GM23338 (cell line): ENCODE measurements around the gene ZNF142. TPM values are rescaled to one million over a fixed set of nuclear protein-coding genes. Genes with fewer than 3 reads are reported as not detected.

Experiments used
- ATAC-seq: fragments of 200-7000 bp; cut with Tn5 transposase; 3 replicates; pipeline ENCODE4 v1.9.1; 2020
- DNase-seq: peaks from one replicate; pipeline ENCODE4 v3.0.0-alpha.2; 2015; ENCODE audit warnings: low spot score
- H2AFZ ChIP-seq: fragments of 200-600 bp; sonication (generic); 2 replicates; pipeline ENCODE4 v1.8.0; 2016; ENCODE audit warnings: antibody characterized with exemption, mild to moderate bottlenecking, moderate library complexity
- H3F3A ChIP-seq: fragments of 200-600 bp; sonication (generic); replicated peaks from 2 replicates; pipeline ENCODE4 v1.8.0; 2017; ENCODE audit warnings: antibody characterized with exemption, mixed run types, low read depth
- H3K27ac ChIP-seq: fragments of 200-600 bp; sonication (generic); 2 replicates; pipeline ENCODE4 v1.6.1; 2016; ENCODE audit warnings: low read depth
- H3K27me3 ChIP-seq: fragments of 200-600 bp; sonication (generic); 2 replicates; pipeline ENCODE4 v1.8.0; 2016; ENCODE audit warnings: mild to moderate bottlenecking, mixed run types, moderate library complexity; ENCODE audit not compliant: insufficient read depth
- H3K36me3 ChIP-seq: fragments of 200-600 bp; sonication (generic); 2 replicates; pipeline ENCODE4 v1.8.0; 2016; ENCODE audit warnings: mild to moderate bottlenecking; ENCODE audit not compliant: insufficient read depth
- H3K4me1 ChIP-seq: fragments of 200-600 bp; sonication (generic); 2 replicates; pipeline ENCODE4 v1.8.0; 2016; ENCODE audit warnings: mild to moderate bottlenecking, moderate library complexity; ENCODE audit not compliant: insufficient read depth
- H3K4me2 ChIP-seq: fragments of 200-600 bp; sonication (generic); 2 replicates; pipeline ENCODE4 v1.7.1; 2017; ENCODE audit warnings: mixed run types
- H3K4me3 ChIP-seq: fragments of 200-600 bp; sonication (generic); 2 replicates; pipeline ENCODE4 v1.6.1; 2016; ENCODE audit warnings: mixed run types
- H3K79me2 ChIP-seq: fragments of 200-600 bp; sonication (generic); replicated peaks from 2 replicates; pipeline ENCODE4 v1.8.0; 2017; ENCODE audit warnings: mild to moderate bottlenecking; ENCODE audit not compliant: insufficient read depth
- H3K9me2 ChIP-seq: fragments of 200-600 bp; sonication (generic); 2 replicates; pipeline ENCODE4 v1.8.0; 2017; ENCODE audit not compliant: insufficient read depth
- H4K20me1 ChIP-seq: fragments of 200-600 bp; sonication (generic); replicated peaks from 2 replicates; pipeline ENCODE4 v1.8.0; 2017; ENCODE audit warnings: mild to moderate bottlenecking; ENCODE audit not compliant: insufficient read depth
- H3K27ac Mint-ChIP-seq: 2 replicates; pipeline ENCODE4 v1.8.0; 2020; ENCODE audit warnings: inconsistent platforms, mild to moderate bottlenecking, moderate library complexity, mixed read lengths
- H3K27me3 Mint-ChIP-seq: 3 replicates; pipeline ENCODE4 v1.8.0; 2022; ENCODE audit warnings: low read depth, mild to moderate bottlenecking, moderate library complexity, mixed read lengths, inconsistent platforms; ENCODE audit not compliant: insufficient read depth, poor library complexity
- H3K36me3 Mint-ChIP-seq: 3 replicates; pipeline ENCODE4 v1.8.0; 2021; ENCODE audit warnings: low read depth, mild to moderate bottlenecking, inconsistent platforms, moderate library complexity, mixed read lengths
- H3K4me1 Mint-ChIP-seq: 3 replicates; pipeline ENCODE4 v1.8.0; 2020; ENCODE audit warnings: mild to moderate bottlenecking, inconsistent platforms, mixed read lengths
- H3K4me3 Mint-ChIP-seq: 3 replicates; pipeline ENCODE4 v1.8.0; 2021; ENCODE audit warnings: moderate library complexity, mild to moderate bottlenecking, inconsistent platforms, mixed read lengths
- H3K9me3 Mint-ChIP-seq: 3 replicates; pipeline ENCODE4 v1.8.0; 2020; ENCODE audit warnings: moderate library complexity, mild to moderate bottlenecking, inconsistent platforms, mixed read lengths
- CREB1 ChIP-seq: fragments of 250-450 bp; sonication (Bioruptor Pico); IDR thresholded peaks from 2 replicates; pipeline ENCODE4 v1.5.0; 2020; ENCODE audit warnings: low read depth, mild to moderate bottlenecking, moderate library complexity
- CTCF ChIP-seq, 2 experiments: fragments of 200-600 bp in 1 of 2; sonication (generic) in 1 of 2; conservative IDR thresholded peaks; 2 replicates each; pipeline versions ENCODE4 v1.5.1 to v1.6.1; 2016 to 2017; ENCODE audit warnings: antibody characterized with exemption in 2 of 2, low read depth in 2 of 2, mild to moderate bottlenecking in 2 of 2, moderate library complexity in 1 of 2
- ETS1 ChIP-seq: IDR thresholded peaks from 2 replicates; pipeline ENCODE4 v1.6.1; 2016; ENCODE audit warnings: antibody characterized with exemption
- EZH2 ChIP-seq: fragments of 200-600 bp; sonication (generic); IDR thresholded peaks from one replicate; pipeline ENCODE4 v1.8.0; 2017; ENCODE audit warnings: antibody characterized with exemption, mild to moderate bottlenecking, low read depth; ENCODE audit not compliant: unreplicated experiment
- EZH2phosphoT487 ChIP-seq: fragments of 200-600 bp; sonication (generic); IDR thresholded peaks from one replicate; pipeline ENCODE4 v1.8.1; 2018; ENCODE audit warnings: antibody characterized with exemption; ENCODE audit not compliant: unreplicated experiment
- JUNB ChIP-seq: IDR thresholded peaks from one replicate; pipeline ENCODE4 v1.6.1; 2016; ENCODE audit warnings: antibody characterized with exemption; ENCODE audit not compliant: unreplicated experiment
- NANOG ChIP-seq: IDR thresholded peaks from 2 replicates; pipeline ENCODE4 v1.6.1; 2016; ENCODE audit warnings: antibody characterized with exemption, borderline replicate concordance
- POLR2AphosphoS5 ChIP-seq: IDR thresholded peaks from 2 replicates; pipeline ENCODE4 v1.6.1; 2016; ENCODE audit warnings: antibody characterized with exemption, low read depth
- STAT1 ChIP-seq: IDR thresholded peaks from one replicate; pipeline ENCODE4 v1.6.1; 2016; ENCODE audit warnings: antibody characterized with exemption; ENCODE audit not compliant: unreplicated experiment
- ZNF114 ChIP-seq: fragments of 250-450 bp; sonication (Bioruptor Pico); IDR thresholded peaks from 2 replicates; pipeline ENCODE4 v1.5.0; 2020; ENCODE audit warnings: mild to moderate bottlenecking, moderate library complexity
- ZNF331 ChIP-seq: fragments of 250-450 bp; sonication (Bioruptor Pico); IDR thresholded peaks from 2 replicates; pipeline ENCODE4 v1.5.0; 2020; ENCODE audit warnings: low read depth, mild to moderate bottlenecking, moderate library complexity
- ZNF462 ChIP-seq: fragments of 250-450 bp; sonication (Bioruptor Pico); IDR thresholded peaks from 2 replicates; pipeline ENCODE4 v1.5.0; 2020; ENCODE audit warnings: mild to moderate bottlenecking, moderate library complexity
- polyA plus RNA-seq: library from polyadenylated mRNA; unstranded; fragments of >200 nt; fragmentation: Nextera tagmentation; extraction: Ambion mirVana; gene quantifications from 2 replicates; pipeline ENCODE4 v1.2.1, GENCODE V29; 2016
- total RNA-seq: library from RNA; depleted of rRNA; stranded (reverse); fragments of >200 nt; shearing (Covaris generic); gene quantifications from 2 replicates; pipeline ENCODE4 v1.2.3, GENCODE V29; 2014

ZNF142 gene
- total and polyA plus RNA-seq, 2 experiments from 2014 or later = 14.9 to 32.8 TPM

GRCh38 chr2:218662827-218663226, 3.4 kb upstream of the ZNF142 start:
- Histone ChIP-seq H3F3A (0 out of 2 replicates have a peak, but pooled peaks cover 8% of the 10 kb centered on the region), H3K9me2 (no peaks in the 10 kb centered on the region), H3K4me1 (peaks cover 5% of the 10 kb centered on the region), H2AFZ (no peak overlapping the region), H3K36me3 (peaks cover 26% of the 10 kb centered on the region), H3K4me3 (no peak overlapping the region), H3K4me2 (no peak overlapping the region), H3K27ac (no peak overlapping the region), H3K27me3 (no peaks in the 10 kb centered on the region), H3K79me2 (peaks cover 6% of the 10 kb centered on the region), H4K20me1 (peaks cover 16% of the 10 kb centered on the region)
- H3K4me1 Mint-ChIP-seq = peaks cover 6% of the 10 kb centered on the region
- TF ChIP-seq EZH2 = no peak
- no peak for TF ChIP-seq STAT1
- TF ChIP-seq NANOG = no peak
- TF ChIP-seq CTCF (conservative IDR thresholded peaks at IDR 0.05; ENCODE audit: low read depth in 2 of 2) = no peak
- no peak for TF ChIP-seq POLR2AphosphoS5
- TF ChIP-seq ZNF114 (CRISPR knock-in tag) = no peak
- no peak for TF ChIP-seq JUNB
- TF ChIP-seq ETS1 = no peak
- no peak for TF ChIP-seq ZNF331 (CRISPR knock-in tag)
- TF ChIP-seq ZNF462 (CRISPR knock-in tag) = no peak
- TF ChIP-seq EZH2phosphoT487 = no peak
- no peak for TF ChIP-seq CREB1
- H3K27me3 Mint-ChIP-seq = peaks cover 2% of the 10 kb centered on the region
- ATAC-seq (no peak), DNase-seq (no peak)
- H3K36me3 Mint-ChIP-seq = peaks cover 63% of the 10 kb centered on the region
- no peaks in the 10 kb centered on the region for H3K9me3 Mint-ChIP-seq
- H3K4me3 Mint-ChIP-seq = no peak overlapping the region
- no peak overlapping the region for H3K27ac Mint-ChIP-seq
